Neural progenitor cell (in vitro differentiated cells): ENCODE data around the gene TSC22D3. TPM values are rescaled to one million over a fixed set of nuclear protein-coding genes. Genes with fewer than 3 reads are reported as not detected.

Source experiments
- DNase-seq: peaks from one replicate; pipeline ENCODE4 v3.0.0-alpha.2; 2016; ENCODE audit warnings: low spot score
- H2AFZ ChIP-seq: fragments of 200-600 bp; sonication (generic); replicated peaks from 2 replicates; pipeline ENCODE4 v1.6.1; 2016; ENCODE audit warnings: antibody characterized with exemption
- H3F3A ChIP-seq: fragments of 200-600 bp; sonication (generic); 2 replicates; pipeline ENCODE4 v1.6.1; 2016; ENCODE audit warnings: antibody characterized with exemption, low read depth
- H3K27ac ChIP-seq: fragments of 200-600 bp; sonication (generic); 2 replicates; pipeline ENCODE4 v1.5.1; 2016; ENCODE audit warnings: mild to moderate bottlenecking
- H3K27me3 ChIP-seq: fragments of 200-600 bp; sonication (generic); 2 replicates; pipeline ENCODE4 v1.6.1; 2016; ENCODE audit warnings: mild to moderate bottlenecking, moderate library complexity
- H3K36me3 ChIP-seq: fragments of 200-600 bp; sonication (generic); 2 replicates; pipeline ENCODE4 v1.5.1; 2016
- H3K4me1 ChIP-seq: fragments of 200-600 bp; sonication (generic); 2 replicates; pipeline ENCODE4 v1.6.1; 2016; ENCODE audit warnings: mixed run types
- H3K4me2 ChIP-seq: fragments of 200-600 bp; sonication (generic); 2 replicates; pipeline ENCODE4 v1.6.1; 2016
- H3K4me3 ChIP-seq: fragments of 200-600 bp; sonication (generic); 2 replicates; pipeline ENCODE4 v1.5.1; 2016
- H3K79me2 ChIP-seq: fragments of 200-600 bp; sonication (generic); 2 replicates; pipeline ENCODE4 v1.6.1; 2016; ENCODE audit warnings: low read depth
- H3K9ac ChIP-seq: fragments of 200-600 bp; sonication (generic); 2 replicates; pipeline ENCODE4 v1.6.1; 2016
- H3K9me3 ChIP-seq: fragments of 200-600 bp; sonication (generic); 2 replicates; pipeline ENCODE4 v1.5.1; 2016; ENCODE audit warnings: low read depth
- H4K20me1 ChIP-seq: fragments of 200-600 bp; sonication (generic); 2 replicates; pipeline ENCODE4 v1.6.1; 2016; ENCODE audit warnings: low read depth
- H3K27ac Mint-ChIP-seq: 3 replicates; pipeline ENCODE4 v1.8.0; 2021; ENCODE audit warnings: mixed read lengths
- H3K27me3 Mint-ChIP-seq: 2 replicates; pipeline ENCODE4 v1.8.0; 2022; ENCODE audit warnings: low read depth, mild to moderate bottlenecking, inconsistent platforms, moderate library complexity, mixed read lengths; ENCODE audit not compliant: insufficient read depth
- H3K36me3 Mint-ChIP-seq: 3 replicates; pipeline ENCODE4 v1.8.0; 2021; ENCODE audit warnings: mixed read lengths
- H3K4me1 Mint-ChIP-seq: 3 replicates; pipeline ENCODE4 v1.8.0; 2021; ENCODE audit warnings: mixed read lengths
- H3K4me3 Mint-ChIP-seq: 3 replicates; pipeline ENCODE4 v1.8.0; 2021; ENCODE audit warnings: mild to moderate bottlenecking, moderate library complexity, mixed read lengths
- H3K9me3 Mint-ChIP-seq: 3 replicates; pipeline ENCODE4 v1.8.0; 2020; ENCODE audit warnings: mixed read lengths
- EZH2 ChIP-seq: fragments of 200-600 bp; sonication (generic); IDR thresholded peaks from 2 replicates; pipeline ENCODE4 v1.6.1; 2017; ENCODE audit warnings: antibody characterized with exemption, mild to moderate bottlenecking, moderate library complexity
- EZH2phosphoT487 ChIP-seq: fragments of 200-600 bp; sonication (generic); IDR thresholded peaks from 2 replicates; pipeline ENCODE4 v1.6.1; 2017; ENCODE audit warnings: antibody characterized with exemption
- total RNA-seq: library from RNA; depleted of rRNA; stranded (reverse); fragments of >200 nt; gene quantifications from 2 replicates; pipeline ENCODE4 v1.2.3, GENCODE V29; 2015; ENCODE audit warnings: low replicate concordance
- TF ChIP-seq, protein P1 (sequence below): fragments of 200-600 bp; sonication (generic); IDR thresholded peaks from 2 replicates; pipeline ENCODE4 v1.5.1; 2017; ENCODE audit warnings: antibody characterized with exemption, mild to moderate bottlenecking

Gene TSC22D3
- total RNA-seq, 1 donor from 2014 or later, result 44.9 TPM

GRCh38 chrX:107675823-107676555 is 99.6 kb downstream of the TSC22D3 start:
- Mint-ChIP-seq H3K27ac (no peak overlapping the region), H3K4me1 (peaks cover 51% of the 10 kb centered on the region), H3K4me3 (no peak overlapping the region), H3K9me3 (peaks cover 2% of the 10 kb centered on the region), H3K27me3 (peaks cover 18% of the 10 kb centered on the region), H3K36me3 (no peaks in the 10 kb centered on the region)
- H3K9me3 ChIP-seq, result no peaks in the 10 kb centered on the region
- no peaks in the 10 kb centered on the region for H3K27me3 ChIP-seq
- no peaks in the 10 kb centered on the region for H3K79me2 ChIP-seq
- H2AFZ ChIP-seq, result no peak overlapping the region
- H3K4me1 ChIP-seq, result no peaks in the 10 kb centered on the region
- no peak overlapping the region for H3K4me3 ChIP-seq
- peaks cover 14% of the 10 kb centered on the region for H3F3A ChIP-seq
- H4K20me1 ChIP-seq, result no peaks in the 10 kb centered on the region
- H3K27ac ChIP-seq, result no peak overlapping the region
- H3K4me2 ChIP-seq, result no peak overlapping the region
- no peak for DNase-seq
- TF ChIP-seq EZH2phosphoT487, result no peak
- TF ChIP-seq, protein P1, sequence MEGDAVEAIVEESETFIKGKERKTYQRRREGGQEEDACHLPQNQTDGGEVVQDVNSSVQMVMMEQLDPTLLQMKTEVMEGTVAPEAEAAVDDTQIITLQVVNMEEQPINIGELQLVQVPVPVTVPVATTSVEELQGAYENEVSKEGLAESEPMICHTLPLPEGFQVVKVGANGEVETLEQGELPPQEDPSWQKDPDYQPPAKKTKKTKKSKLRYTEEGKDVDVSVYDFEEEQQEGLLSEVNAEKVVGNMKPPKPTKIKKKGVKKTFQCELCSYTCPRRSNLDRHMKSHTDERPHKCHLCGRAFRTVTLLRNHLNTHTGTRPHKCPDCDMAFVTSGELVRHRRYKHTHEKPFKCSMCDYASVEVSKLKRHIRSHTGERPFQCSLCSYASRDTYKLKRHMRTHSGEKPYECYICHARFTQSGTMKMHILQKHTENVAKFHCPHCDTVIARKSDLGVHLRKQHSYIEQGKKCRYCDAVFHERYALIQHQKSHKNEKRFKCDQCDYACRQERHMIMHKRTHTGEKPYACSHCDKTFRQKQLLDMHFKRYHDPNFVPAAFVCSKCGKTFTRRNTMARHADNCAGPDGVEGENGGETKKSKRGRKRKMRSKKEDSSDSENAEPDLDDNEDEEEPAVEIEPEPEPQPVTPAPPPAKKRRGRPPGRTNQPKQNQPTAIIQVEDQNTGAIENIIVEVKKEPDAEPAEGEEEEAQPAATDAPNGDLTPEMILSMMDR, result no peak
- TF ChIP-seq EZH2, result no peak
- H3K36me3 ChIP-seq, result no peaks in the 10 kb centered on the region
- H3K9ac ChIP-seq, result no peak overlapping the region

GRCh38 chrX:107675365-107675654 is 100.3 kb downstream of the TSC22D3 start:
- Histone ChIP-seq H3K79me2 (no peaks in the 10 kb centered on the region), H4K20me1 (no peaks in the 10 kb centered on the region), H3K4me1 (no peaks in the 10 kb centered on the region), H3K27ac (no peak overlapping the region), H3K27me3 (no peaks in the 10 kb centered on the region), H3K4me3 (no peak overlapping the region), H2AFZ (no peak overlapping the region), H3K9ac (no peak overlapping the region), H3K4me2 (no peak overlapping the region), H3K36me3 (no peaks in the 10 kb centered on the region), H3F3A (peaks cover 14% of the 10 kb centered on the region), H3K9me3 (no peaks in the 10 kb centered on the region)
- Mint-ChIP-seq H3K4me3 (no peak overlapping the region), H3K27me3 (peaks cover 17% of the 10 kb centered on the region), H3K36me3 (no peaks in the 10 kb centered on the region), H3K4me1 (peaks cover 51% of the 10 kb centered on the region), H3K27ac (no peak overlapping the region), H3K9me3 (peaks cover 2% of the 10 kb centered on the region)
- no peak for DNase-seq
- TF ChIP-seq EZH2phosphoT487, result no peak
- TF ChIP-seq EZH2, result no peak
- TF ChIP-seq, protein P1, result no peak

- Histone ChIP-seq H3F3A (peaks cover 14% of the 10 kb centered on the region), H3K4me1 (no peaks in the 10 kb centered on the region), H3K79me2 (no peaks in the 10 kb centered on the region), H2AFZ (peak overlapping the region; percentile 22), H3K27ac (no peak overlapping the region), H3K9me3 (no peaks in the 10 kb centered on the region), H3K27me3 (no peaks in the 10 kb centered on the region), H4K20me1 (no peaks in the 10 kb centered on the region), H3K9ac (no peak overlapping the region), H3K36me3 (no peaks in the 10 kb centered on the region), H3K4me3 (no peak overlapping the region), H3K4me2 (no peak overlapping the region)
- Mint-ChIP-seq H3K27me3 (peaks cover 15% of the 10 kb centered on the region), H3K4me3 (no peak overlapping the region), H3K4me1 (peaks cover 50% of the 10 kb centered on the region), H3K27ac (no peak overlapping the region), H3K36me3 (no peaks in the 10 kb centered on the region), H3K9me3 (peaks cover 2% of the 10 kb centered on the region)
- TF ChIP-seq EZH2, result no peak
- TF ChIP-seq EZH2phosphoT487, result no peak
- TF ChIP-seq, protein P1, result no peak
- DNase-seq, result no peak
Measured at GRCh38 chrX:107674480-107675364, 100.9 kb downstream of the TSC22D3 start.
